Chondrocyte (in vitro differentiated cells): ENCODE results near the gene MAP1B. TPM values are rescaled to one million over a fixed set of nuclear protein-coding genes. Genes with fewer than 3 reads are reported as not detected.

Experiments used
- DNase-seq: peaks from one replicate; pipeline ENCODE4 v3.0.0; 2021; ENCODE audit warnings: mixed read lengths, low spot score
- H3K27ac Mint-ChIP-seq: one replicate; pipeline ENCODE4 v1.8.0; 2021; ENCODE audit warnings: mild to moderate bottlenecking, moderate library complexity, mixed read lengths; ENCODE audit not compliant: unreplicated experiment
- H3K27me3 Mint-ChIP-seq: 2 replicates; pipeline ENCODE4 v1.8.0; 2021; ENCODE audit warnings: low read depth, mixed read lengths
- H3K36me3 Mint-ChIP-seq: 2 replicates; pipeline ENCODE4 v1.8.0; 2021; ENCODE audit warnings: low read depth, mixed read lengths
- H3K4me1 Mint-ChIP-seq: 2 replicates; pipeline ENCODE4 v1.8.0; 2021; ENCODE audit warnings: low read depth, mild to moderate bottlenecking, mixed read lengths
- H3K4me3 Mint-ChIP-seq: one replicate; pipeline ENCODE4 v1.8.0; 2021; ENCODE audit warnings: mild to moderate bottlenecking, moderate library complexity, mixed read lengths; ENCODE audit not compliant: unreplicated experiment
- H3K9me3 Mint-ChIP-seq: 2 replicates; pipeline ENCODE4 v1.8.0; 2021; ENCODE audit warnings: low read depth, mixed read lengths
- CTCF ChIP-seq: fragments of 200-600 bp; sonication (generic); IDR thresholded peaks from 2 replicates; pipeline ENCODE4 v1.5.0; 2021; ENCODE audit warnings: antibody characterized with exemption, mild to moderate bottlenecking, moderate library complexity
- total RNA-seq: library from RNA; stranded (reverse); gene quantifications from 3 replicates; pipeline ENCODE4 v1.2.1, GENCODE V29; 2021

The MAP1B gene
- total RNA-seq, 1 donor from 2014 or later, result 411 TPM

- Mint-ChIP-seq H3K9me3 (no peaks in the 10 kb centered on the region), H3K4me1 (peaks cover 79% of the 10 kb centered on the region), H3K27me3 (no peaks in the 10 kb centered on the region), H3K4me3 (no peak overlapping the region), H3K36me3 (peaks cover 21% of the 10 kb centered on the region), H3K27ac (peak overlapping the region; percentile 99)
- TF ChIP-seq CTCF, result no peak
- DNase-seq, result no peak
These were observed 70.3 kb downstream of the MAP1B start for GRCh38 chr5:72177538-72177937.

- Mint-ChIP-seq H3K4me3 (peak overlapping the region; percentile 80), H3K9me3 (no peaks in the 10 kb centered on the region), H3K36me3 (peaks cover 24% of the 10 kb centered on the region), H3K27me3 (no peaks in the 10 kb centered on the region), H3K27ac (peak overlapping the region; percentile 99), H3K4me1 (peaks cover 90% of the 10 kb centered on the region)
- peak; percentile 96 for DNase-seq
- TF ChIP-seq CTCF, result no peak
These were observed 71.9 kb downstream of the MAP1B start for GRCh38 chr5:72179028-72179815.

GRCh38 chr5:72179816-72180440 lies 72.7 kb downstream of the MAP1B start:
- Mint-ChIP-seq H3K27me3 (no peaks in the 10 kb centered on the region), H3K36me3 (peaks cover 29% of the 10 kb centered on the region), H3K4me1 (peaks cover 95% of the 10 kb centered on the region), H3K9me3 (no peaks in the 10 kb centered on the region), H3K27ac (peak overlapping the region; percentile 99), H3K4me3 (peak overlapping the region; percentile 80)
- no peak for DNase-seq
- no peak for TF ChIP-seq CTCF

GRCh38 chr5:72180925-72181324 lies 73.7 kb downstream of the MAP1B start:
- Mint-ChIP-seq H3K4me1 (peaks cover 96% of the 10 kb centered on the region), H3K27me3 (no peaks in the 10 kb centered on the region), H3K9me3 (no peaks in the 10 kb centered on the region), H3K4me3 (peak overlapping the region; percentile 80), H3K36me3 (peaks cover 34% of the 10 kb centered on the region), H3K27ac (peak overlapping the region; percentile 99)
- TF ChIP-seq CTCF, result no peak
- no peak for DNase-seq

- H3K27me3 Mint-ChIP-seq, result no peaks in the 10 kb centered on the region
- no peak for DNase-seq
- peaks cover 92% of the 10 kb centered on the region for H3K4me1 Mint-ChIP-seq
- H3K9me3 Mint-ChIP-seq, result no peaks in the 10 kb centered on the region
- H3K27ac Mint-ChIP-seq, result peak overlapping the region; percentile 82
- H3K36me3 Mint-ChIP-seq, result peaks cover 42% of the 10 kb centered on the region
- H3K4me3 Mint-ChIP-seq, result peak overlapping the region; percentile 80
- no peak for TF ChIP-seq CTCF
These were observed 75.4 kb downstream of the MAP1B start for GRCh38 chr5:72182686-72183085.
